K562 (cell line): ENCODE measurements around the gene HSF4. TPM values are rescaled to one million over a fixed set of nuclear protein-coding genes. Genes with fewer than 3 reads are reported as not detected.

ENCODE experiments used
- CTBP1 ChIP-seq: fragments of 450-650 bp; IDR thresholded peaks from 2 replicates; pipeline ENCODE4 v1.6.1; 2016; ENCODE audit warnings: borderline replicate concordance
- CXXC5 ChIP-seq: fragments of 250-450 bp; sonication (Bioruptor Pico); IDR thresholded peaks from 2 replicates; pipeline ENCODE4 v1.8.0; 2022; ENCODE audit warnings: inconsistent platforms, mild to moderate bottlenecking, moderate library complexity
- DEAF1 ChIP-seq: fragments of 450-650 bp; formaldehyde crosslinking; IDR thresholded peaks from 2 replicates; pipeline ENCODE4 v1.4.0; 2020; ENCODE audit warnings: mild to moderate bottlenecking, moderate library complexity
- E2F6 ChIP-seq, 2 experiments: IDR thresholded peaks; 2 replicates each; pipeline ENCODE4 v1.6.1; 2011; ENCODE audit warnings: borderline replicate concordance in 1 of 2, control low read depth in 1 of 2, low read depth in 1 of 2, low read length in 1 of 2, mild to moderate bottlenecking in 1 of 2, mixed read lengths in 1 of 2, moderate library complexity in 1 of 2; ENCODE audit not compliant: insufficient read depth in 1 of 2, insufficient read length in 1 of 2, poor library complexity in 1 of 2, severe bottlenecking in 1 of 2; ENCODE audit errors: extremely low read depth in 1 of 2
- RUNX1 ChIP-seq: sonication (generic); IDR thresholded peaks from 2 replicates; pipeline ENCODE4 v1.6.1; 2016; ENCODE audit warnings: antibody characterized with exemption, low read depth
- UBTF ChIP-seq, 2 experiments: IDR thresholded peaks; 2 replicates each; pipeline ENCODE4 v1.6.1; 2012; ENCODE audit warnings: improper control_type of control experiment in 2 of 2, low read depth in 2 of 2, low read length in 2 of 2, borderline replicate concordance in 1 of 2
- YY1 ChIP-seq, 3 experiments: IDR thresholded peaks; 2 replicates each; pipeline ENCODE4 v1.6.1; 2011; ENCODE audit warnings: low read length in 2 of 3, mild to moderate bottlenecking in 2 of 3, moderate library complexity in 2 of 3, borderline replicate concordance in 1 of 3, control low read depth in 1 of 3, low read depth in 1 of 3; ENCODE audit not compliant: insufficient read depth in 3 of 3, insufficient replicate concordance in 2 of 3, control insufficient read depth in 1 of 3, insufficient read length in 1 of 3; ENCODE audit errors: extremely low read depth in 1 of 3
- ZBTB1 ChIP-seq: sonication (generic); formaldehyde crosslinking; IDR thresholded peaks from 2 replicates; pipeline ENCODE4 v1.8.1; 2023; ENCODE audit warnings: missing genetic modification reagents, low read depth, mild to moderate bottlenecking, borderline replicate concordance
- ZNF253 ChIP-seq: fragments of 250-450 bp; sonication (Bioruptor Pico); conservative IDR thresholded peaks from 2 replicates; pipeline ENCODE4 v1.6.1; 2021; ENCODE audit warnings: mild to moderate bottlenecking
- polyA plus RNA-seq, 8 experiments: library from polyadenylated mRNA; depleted of rRNA in 4 of 8; stranded (reverse) in 5 of 8; unstranded in 3 of 8; fragments of >200 nt; fragmentation: Nextera tagmentation in 2 of 8; fragmentation: Illumina TruSeq in 1 of 8; extraction: Ambion mirVana in 2 of 8; extraction: Trizol in 1 of 8; gene quantifications; 2 replicates each; pipeline versions ENCODE4 v1.2.1 to v1.2.3, GENCODE V29; 2011 to 2014; ENCODE audit warnings: inconsistent platforms in 1 of 8, missing spikeins in 1 of 8
- total RNA-seq, 7 experiments: library from RNA; depleted of rRNA in 6 of 7; stranded (reverse); fragments of >200 nt in 6 of 7; fragmentation: Illumina TruSeq in 2 of 7; extraction: Trizol in 2 of 7; gene quantifications; 2 replicates each; pipeline versions ENCODE4 v1.2.1 to v1.2.3, GENCODE V29; 2011 to 2021; ENCODE audit warnings: low replicate concordance in 1 of 7
- TF ChIP-seq, protein P1 (sequence below): fragments of 250-450 bp; sonication (Bioruptor Pico); IDR thresholded peaks from 2 replicates; pipeline ENCODE4 v1.8.0; 2022; ENCODE audit warnings: inconsistent platforms
- TF ChIP-seq, protein P2 (sequence below): fragments of 200-800 bp; sonication (Bioruptor generic); IDR thresholded peaks from 2 replicates; pipeline ENCODE4 v1.6.1; 2017; ENCODE audit warnings: missing genetic modification characterization, missing compliant biosample characterization

HSF4 gene
- total and polyA plus RNA-seq, 9 of the 15 experiments (the other 6 are each of a cell fraction or from before 2014, with no cell fraction given), result 0.50 to 35.4 (median 8.8) TPM; not detected in 1

GRCh38 chr16:67155295-67156142 is 9.0 kb upstream of the HSF4 start (continued):
- peak; percentile 72 for TF ChIP-seq DEAF1
- TF ChIP-seq YY1 (IDR thresholded peaks at IDR 0.05; ENCODE audit: borderline replicate concordance in 1 of 3, control insufficient read depth in 1 of 3, extremely low read depth in 1 of 3, insufficient read depth in 3 of 3, insufficient read length in 1 of 3, insufficient replicate concordance in 2 of 3, low read depth in 1 of 3, low read length in 2 of 3), result peak in 2 of 3 experiments; percentile 46 to 65
- TF ChIP-seq RUNX1, result peak; percentile 22; the same call in 1 of the 2 replicates
- TF ChIP-seq ZBTB1 (CRISPR knock-in tag), result peak; percentile 75; the same call in 1 of the 2 replicates
- TF ChIP-seq E2F6 (IDR thresholded peaks at IDR 0.05; ENCODE audit: borderline replicate concordance in 1 of 2, extremely low read depth in 1 of 2, insufficient read depth in 1 of 2, insufficient read length in 1 of 2, low read depth in 1 of 2, low read length in 1 of 2, poor library complexity in 1 of 2, severe bottlenecking in 1 of 2), result peak in 1 of 2 experiments; percentile 44
- peak; percentile 96 for TF ChIP-seq CTBP1
- TF ChIP-seq CXXC5 (CRISPR knock-in tag), result peak; percentile 73
- TF ChIP-seq ZNF253, result no peak
- TF ChIP-seq, protein P1, sequence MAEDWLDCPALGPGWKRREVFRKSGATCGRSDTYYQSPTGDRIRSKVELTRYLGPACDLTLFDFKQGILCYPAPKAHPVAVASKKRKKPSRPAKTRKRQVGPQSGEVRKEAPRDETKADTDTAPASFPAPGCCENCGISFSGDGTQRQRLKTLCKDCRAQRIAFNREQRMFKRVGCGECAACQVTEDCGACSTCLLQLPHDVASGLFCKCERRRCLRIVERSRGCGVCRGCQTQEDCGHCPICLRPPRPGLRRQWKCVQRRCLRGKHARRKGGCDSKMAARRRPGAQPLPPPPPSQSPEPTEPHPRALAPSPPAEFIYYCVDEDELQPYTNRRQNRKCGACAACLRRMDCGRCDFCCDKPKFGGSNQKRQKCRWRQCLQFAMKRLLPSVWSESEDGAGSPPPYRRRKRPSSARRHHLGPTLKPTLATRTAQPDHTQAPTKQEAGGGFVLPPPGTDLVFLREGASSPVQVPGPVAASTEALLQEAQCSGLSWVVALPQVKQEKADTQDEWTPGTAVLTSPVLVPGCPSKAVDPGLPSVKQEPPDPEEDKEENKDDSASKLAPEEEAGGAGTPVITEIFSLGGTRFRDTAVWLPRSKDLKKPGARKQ (CRISPR knock-in tag), result peak; percentile 78; the same call in 1 of the 2 replicates
- TF ChIP-seq UBTF (IDR thresholded peaks at IDR 0.05; ENCODE audit: borderline replicate concordance in 1 of 2, low read depth in 2 of 2, low read length in 2 of 2), result peak; percentile 68 to 92; a peak in 2 of 4 replicates
- TF ChIP-seq, protein P2, sequence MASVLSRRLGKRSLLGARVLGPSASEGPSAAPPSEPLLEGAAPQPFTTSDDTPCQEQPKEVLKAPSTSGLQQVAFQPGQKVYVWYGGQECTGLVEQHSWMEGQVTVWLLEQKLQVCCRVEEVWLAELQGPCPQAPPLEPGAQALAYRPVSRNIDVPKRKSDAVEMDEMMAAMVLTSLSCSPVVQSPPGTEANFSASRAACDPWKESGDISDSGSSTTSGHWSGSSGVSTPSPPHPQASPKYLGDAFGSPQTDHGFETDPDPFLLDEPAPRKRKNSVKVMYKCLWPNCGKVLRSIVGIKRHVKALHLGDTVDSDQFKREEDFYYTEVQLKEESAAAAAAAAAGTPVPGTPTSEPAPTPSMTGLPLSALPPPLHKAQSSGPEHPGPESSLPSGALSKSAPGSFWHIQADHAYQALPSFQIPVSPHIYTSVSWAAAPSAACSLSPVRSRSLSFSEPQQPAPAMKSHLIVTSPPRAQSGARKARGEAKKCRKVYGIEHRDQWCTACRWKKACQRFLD (CRISPR knock-in tag), result peak; percentile 38; the same call in 1 of the 2 replicates
